ENCODE data around the gene FYN.
"Not testable (repeated sequence)": the region's sequence is repeated elsewhere in the genome, so short reads cannot be mapped to it uniquely, and the experiment has no call there.

FYN gene

DNA sequence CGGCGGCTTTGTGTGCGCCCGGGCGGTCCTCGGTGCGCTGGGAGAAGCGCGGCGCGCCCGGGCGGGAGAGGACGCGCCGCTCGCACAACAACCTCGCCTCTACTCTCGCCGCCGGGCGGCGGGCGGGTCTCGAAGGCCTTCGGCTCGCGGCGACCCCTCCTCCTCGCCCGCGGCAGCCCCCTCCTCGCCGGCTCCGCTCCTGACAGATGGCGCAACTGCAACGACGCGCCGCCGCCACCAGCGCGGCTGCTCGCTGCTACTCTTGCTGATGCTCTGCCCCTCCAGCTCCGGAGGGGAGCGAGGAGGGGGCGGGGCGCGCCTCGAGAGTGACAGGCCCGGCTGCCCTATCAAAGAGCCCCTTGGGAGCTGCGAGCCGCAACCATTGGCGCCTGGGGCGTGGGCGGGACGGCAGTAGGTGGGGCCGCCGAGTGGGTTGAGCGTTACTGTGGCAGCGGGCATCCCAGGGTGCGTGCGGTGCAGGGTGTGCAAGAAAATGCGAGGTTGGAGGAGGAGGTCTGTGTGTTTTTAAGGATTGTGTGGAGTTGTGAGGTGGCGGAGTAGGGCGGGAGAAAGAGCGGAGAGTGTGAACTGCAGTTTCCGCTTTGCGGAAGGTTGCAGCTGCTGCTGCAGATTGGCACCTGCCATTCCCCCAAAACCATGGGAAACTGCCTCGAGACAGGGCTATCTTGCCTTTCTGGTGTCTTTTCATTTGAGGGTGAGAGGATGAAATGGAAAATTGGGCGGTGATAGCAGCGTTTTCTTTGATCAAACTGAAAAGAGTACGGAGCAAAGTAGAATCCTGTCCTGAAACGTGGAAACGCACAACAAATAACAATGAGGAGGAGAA lies at the start of gene FYN:
Gene FYN (minus strand): TSS at position 275 of the 847 bp plus-strand sequence. CDS start 153,401 bp downstream, outside the sequence.
- DNase-seq, result peak; percentile 98

DNA sequence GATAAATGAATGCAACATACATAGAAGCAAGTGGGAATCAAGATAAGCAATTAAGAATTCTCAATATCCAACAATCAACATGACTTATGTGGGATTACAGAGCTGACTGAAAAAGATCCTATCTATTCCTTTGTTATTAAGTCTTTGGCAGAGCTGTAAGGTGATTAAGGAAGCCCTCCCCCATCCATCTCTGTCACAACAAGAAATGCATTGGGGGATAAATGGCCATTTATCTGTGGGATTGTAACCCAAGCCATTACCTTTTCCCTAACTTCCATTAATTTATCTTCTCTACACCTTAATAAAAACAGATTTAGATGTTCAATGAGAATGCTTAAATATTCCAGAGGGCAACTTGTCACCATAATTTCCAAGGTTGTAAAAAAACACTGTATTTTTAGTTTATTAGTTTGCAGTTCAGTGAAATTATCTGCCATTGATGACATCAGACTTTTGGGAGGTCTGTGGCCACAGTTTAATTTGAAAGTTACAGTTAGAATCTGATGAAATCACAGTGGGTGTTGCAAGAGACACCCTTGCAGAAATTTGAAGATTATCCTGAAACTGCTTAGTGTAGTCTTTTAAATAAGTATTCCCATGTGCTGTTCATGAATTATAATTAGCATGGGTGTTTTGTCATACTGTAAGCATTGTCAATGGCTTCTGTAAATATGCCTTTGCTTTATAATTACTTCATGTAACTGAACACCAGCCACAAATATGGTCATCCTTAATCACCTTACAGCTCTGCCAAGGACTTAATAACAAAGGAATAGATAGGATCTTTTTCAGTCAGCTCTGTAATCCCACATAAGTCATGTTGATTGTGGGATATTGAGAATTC lies 49.4 kb upstream of the FYN start:
- no peak for DNase-seq

DNA sequence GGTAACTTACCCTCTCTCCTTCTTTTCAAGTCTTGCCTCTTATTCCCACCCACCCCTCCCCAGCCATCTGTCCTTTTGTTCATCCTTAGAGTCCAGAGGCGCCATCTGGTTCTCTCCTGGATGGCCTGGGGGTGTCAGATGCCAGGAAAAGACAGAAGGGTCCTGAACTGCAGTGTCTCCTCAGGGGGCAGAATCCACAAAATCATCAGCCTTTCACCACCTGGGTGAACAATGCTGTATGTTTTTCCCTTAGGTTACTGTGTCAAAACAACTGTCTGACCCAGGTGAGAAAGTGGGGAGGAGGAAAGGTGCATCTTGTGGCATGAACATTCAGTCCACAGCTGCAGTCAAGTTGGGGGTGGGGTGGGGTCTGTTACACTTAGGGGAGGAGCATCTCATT lies 47.9 kb upstream of the FYN start:
- no peak for DNase-seq

DNA sequence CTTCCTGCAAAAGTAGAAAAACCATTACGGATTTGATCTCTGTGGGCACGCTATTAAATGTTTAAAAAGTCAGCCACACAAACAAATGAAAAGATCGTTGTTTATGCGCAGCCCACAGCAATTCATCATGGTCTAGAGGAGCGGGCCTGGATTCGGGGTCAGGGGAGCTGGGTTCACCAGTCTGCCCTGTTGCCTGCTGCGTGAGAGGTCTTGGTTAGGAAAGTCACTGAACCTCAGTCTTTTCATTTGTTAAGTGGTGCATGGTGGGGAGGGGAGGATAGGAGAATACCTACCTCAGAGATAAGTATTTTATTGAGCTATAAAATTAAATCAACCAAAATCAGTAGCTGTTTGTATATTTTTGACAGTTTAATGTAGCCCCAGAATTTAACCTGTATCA lies 47.3 kb upstream of the FYN start:
- no peak for DNase-seq

DNA sequence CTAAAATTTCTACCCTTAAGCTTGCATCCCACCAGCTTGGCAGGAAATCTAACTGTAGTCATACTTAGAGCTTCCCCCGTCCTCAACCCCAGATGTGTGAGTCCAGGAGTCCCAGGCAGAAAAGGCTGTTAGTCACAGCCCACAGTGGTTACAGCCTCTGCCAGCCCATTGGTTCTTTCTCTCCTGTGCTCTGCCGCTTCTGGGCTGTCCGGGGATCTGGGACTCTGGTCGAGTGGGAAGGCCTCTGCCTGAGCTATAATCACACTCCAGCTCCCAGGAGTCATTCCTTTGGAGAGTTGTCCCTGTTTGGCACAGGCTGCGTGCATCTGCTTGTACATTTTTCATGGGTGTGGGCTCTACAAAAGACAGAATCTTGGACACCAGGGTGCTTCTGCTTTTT lies 45.6 kb upstream of the FYN start:
- no peak for DNase-seq

- no peak for DNase-seq
Measured at GRCh38 chr6:111916747-111917146, 43.5 kb upstream of the FYN start.

DNA sequence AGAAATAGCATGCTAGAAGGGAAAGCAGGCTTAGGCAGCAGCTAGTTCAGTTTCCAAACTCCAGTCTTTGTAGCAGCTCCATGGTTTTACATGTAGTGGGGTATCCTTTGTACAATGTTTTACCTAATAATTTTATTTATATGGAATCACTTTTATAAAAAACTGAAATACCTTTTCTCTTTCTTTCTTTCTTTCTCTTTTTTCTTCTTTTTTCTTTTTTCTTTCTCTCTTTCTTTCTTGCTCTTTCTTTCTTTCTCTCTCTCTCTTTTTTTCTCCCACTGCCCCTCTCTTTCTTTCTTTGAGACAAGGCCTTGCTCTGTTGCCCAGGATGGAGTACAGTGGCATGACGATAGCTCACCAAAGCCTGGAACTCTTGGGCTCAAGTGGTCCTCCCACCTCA lies 41.4 kb upstream of the FYN start:
- DNase-seq, result no peak

GRCh38 chr6:111912904-111913303 lies 39.7 kb upstream of the FYN start:
- DNase-seq, result no peak

DNA sequence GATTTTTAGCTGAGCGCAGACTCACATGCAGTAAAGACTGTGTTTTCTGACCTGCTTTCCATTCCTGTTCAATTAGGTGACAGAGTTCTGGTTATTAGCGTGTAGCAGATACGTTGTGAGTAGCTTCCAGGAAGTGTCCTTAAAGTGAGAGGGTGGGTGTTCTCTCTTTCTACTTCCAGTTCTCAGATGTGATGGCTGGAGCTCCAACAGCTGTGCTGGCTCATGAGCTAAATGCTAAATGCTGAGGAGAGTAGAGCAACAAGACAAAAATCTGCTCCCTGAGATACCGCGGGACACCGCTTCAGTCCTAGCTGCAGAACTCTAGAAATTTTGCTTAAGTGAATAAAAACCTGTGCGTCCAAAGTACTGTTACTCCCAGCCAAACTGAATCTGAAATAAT lies 38.2 kb upstream of the FYN start:
- DNase-seq, result no peak

GRCh38 chr6:111909238-111909637 lies 36.0 kb upstream of the FYN start:
- no peak for DNase-seq

DNA sequence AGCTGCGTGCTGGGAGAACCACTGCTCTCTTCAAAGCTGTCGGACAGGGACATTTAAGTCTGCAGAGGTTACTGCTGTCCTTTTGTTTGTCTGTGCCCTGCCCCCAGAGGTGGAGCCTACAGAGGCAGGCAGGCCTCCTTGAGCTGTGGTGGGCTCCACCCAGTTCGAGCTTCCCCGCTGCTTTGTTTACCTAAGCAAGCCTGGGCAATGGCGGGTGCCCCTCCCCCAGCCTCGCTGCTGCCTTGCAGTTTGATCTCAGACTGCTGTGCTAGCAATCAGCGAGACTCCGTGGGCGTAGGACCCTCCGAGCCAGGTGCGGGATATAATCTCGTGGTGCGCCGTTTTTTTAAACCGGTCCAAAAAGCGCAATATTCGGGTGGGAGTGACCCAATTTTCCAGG lies 35.1 kb upstream of the FYN start:
- DNase-seq, result not testable (repeated sequence)

GRCh38 chr6:111900735-111901134 lies 27.5 kb upstream of the FYN start:
- DNase-seq, result no peak

DNA sequence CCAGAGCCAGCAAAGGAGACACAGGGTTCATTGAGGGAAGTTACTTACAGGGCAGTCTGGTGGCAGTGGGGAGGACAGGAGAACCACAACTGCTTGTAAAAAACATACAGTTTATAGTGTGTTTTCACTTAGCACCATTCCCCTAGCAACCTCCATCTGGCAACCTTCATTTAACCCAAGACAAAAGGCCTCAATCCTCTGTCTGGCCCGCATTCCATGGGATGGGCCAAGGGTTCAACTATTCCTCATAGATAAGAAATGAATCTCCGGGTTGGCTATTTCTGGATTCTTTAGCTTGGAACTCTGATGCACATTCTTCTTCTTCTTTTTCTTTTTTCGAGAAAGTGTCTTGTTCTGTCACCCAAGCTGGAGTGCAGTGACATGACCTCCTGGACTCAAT lies 26.3 kb upstream of the FYN start:
- DNase-seq, result no peak

GRCh38 chr6:111898452-111898851 lies 25.2 kb upstream of the FYN start:
- DNase-seq, result no peak

DNA sequence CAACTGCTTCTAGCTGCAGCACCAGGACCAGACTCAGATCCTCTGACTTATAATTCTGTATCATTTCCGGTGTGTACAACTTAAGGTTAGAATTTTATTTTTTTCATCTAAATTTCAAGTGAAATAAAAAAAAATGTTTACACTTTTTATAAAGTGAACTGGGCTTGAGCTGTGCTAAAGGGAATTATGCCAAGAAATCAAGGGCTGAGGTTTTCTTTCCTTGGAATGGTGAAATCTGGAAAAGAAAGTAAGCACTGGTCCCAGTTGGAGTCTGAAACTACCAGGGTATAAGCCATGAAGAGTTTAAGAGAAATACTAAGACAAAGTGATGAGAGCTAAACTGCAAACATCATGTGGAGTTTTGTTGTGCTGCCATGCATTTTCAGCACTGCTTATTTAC lies 21.7 kb upstream of the FYN start:
- DNase-seq, result no peak

GRCh38 chr6:111894272-111894671 lies 21.0 kb upstream of the FYN start:
- no peak for DNase-seq

GRCh38 chr6:111892431-111892830 lies 19.2 kb upstream of the FYN start:
- no peak for DNase-seq

DNA sequence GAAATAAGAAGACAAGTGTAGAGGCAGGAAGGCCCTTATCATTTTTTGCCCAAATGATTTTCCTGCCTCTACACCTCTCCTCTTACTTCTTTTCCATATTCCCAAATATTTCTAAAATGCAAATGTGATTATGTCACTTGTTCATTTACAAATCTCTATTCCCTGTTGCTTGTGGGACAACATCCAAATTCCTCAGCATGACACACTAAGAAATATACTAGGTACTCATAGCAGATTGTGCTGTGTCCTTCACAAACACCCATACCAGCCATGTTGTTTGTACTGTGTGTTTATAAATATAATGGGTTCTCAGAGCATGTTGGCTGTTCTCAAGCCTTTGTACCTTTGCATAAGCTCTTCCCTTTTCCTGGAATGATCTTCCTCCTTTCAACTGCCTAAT lies 17.7 kb upstream of the FYN start:
- no peak for DNase-seq

DNA sequence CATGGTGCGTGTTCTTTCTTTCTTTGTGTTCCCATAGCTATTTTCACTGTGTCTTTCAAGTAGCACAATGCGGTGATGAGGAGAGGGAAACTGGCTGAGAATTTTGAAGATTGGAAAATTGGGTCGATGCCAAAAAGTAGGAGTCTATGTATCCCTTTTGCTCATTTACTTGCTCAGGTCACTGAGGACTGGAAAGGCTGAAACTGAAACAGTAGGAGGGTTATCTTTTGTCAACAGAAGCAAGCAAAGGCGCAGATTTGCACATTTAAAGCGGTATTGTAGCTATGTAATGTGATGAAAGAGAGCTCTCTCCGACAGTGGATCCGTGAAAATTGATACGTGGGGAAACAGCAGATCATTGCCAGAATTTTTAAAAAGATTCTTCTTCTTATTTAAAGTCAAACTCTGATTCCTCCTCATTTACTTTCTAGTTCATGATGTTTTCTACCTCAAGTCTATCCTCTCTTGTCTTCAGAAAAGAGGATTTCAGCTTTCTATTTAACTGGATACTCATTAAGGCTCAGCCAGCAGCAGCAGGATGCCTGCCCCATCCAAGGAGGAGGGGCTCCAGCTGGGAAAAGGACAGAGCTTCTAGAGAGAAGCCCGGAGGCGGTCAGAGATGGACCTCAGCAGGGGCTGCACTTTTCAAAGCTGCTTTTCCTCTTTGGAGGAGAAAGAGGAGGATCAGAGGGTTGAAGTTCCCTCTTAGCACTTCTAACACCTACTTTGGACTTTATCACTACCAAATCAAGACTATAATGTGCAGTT lies 15.9 kb upstream of the FYN start:
- DNase-seq, result no peak

- not testable (repeated sequence) for DNase-seq
Measured at GRCh38 chr6:111886793-111887192, 13.5 kb upstream of the FYN start.

- no peak for DNase-seq
Measured at GRCh38 chr6:111885373-111886027, 12.2 kb upstream of the FYN start.

- no peak for DNase-seq
Measured at GRCh38 chr6:111884068-111884467, 10.8 kb upstream of the FYN start.
